SK-N-DZ (cell line): Measurements from ENCODE around the gene LOX. TPM values are rescaled to one million over a fixed set of nuclear protein-coding genes. Genes with fewer than 3 reads are reported as not detected.

Experiments
- DNase-seq: peaks from one replicate; pipeline ENCODE4 v3.0.0-alpha.2; 2015; ENCODE audit warnings: low spot score
- polyA plus RNA-seq, 2 experiments: library from polyadenylated mRNA; depleted of rRNA; stranded (reverse); fragments of >200 nt; gene quantifications; 2 replicates each; pipeline ENCODE4 v1.2.3, GENCODE V29; 2014

Gene LOX, protein sequence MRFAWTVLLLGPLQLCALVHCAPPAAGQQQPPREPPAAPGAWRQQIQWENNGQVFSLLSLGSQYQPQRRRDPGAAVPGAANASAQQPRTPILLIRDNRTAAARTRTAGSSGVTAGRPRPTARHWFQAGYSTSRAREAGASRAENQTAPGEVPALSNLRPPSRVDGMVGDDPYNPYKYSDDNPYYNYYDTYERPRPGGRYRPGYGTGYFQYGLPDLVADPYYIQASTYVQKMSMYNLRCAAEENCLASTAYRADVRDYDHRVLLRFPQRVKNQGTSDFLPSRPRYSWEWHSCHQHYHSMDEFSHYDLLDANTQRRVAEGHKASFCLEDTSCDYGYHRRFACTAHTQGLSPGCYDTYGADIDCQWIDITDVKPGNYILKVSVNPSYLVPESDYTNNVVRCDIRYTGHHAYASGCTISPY
- polyA plus RNA-seq (2014; cell fraction: cytosol; rRNA removed), result 1.3 and 2.1 TPM in 2 replicates
- 1.4 and 1.7 TPM in 2 replicates for polyA plus RNA-seq (2014; cell fraction: nucleus; rRNA removed)

- peak; percentile 66 for DNase-seq
These were observed at the start of gene LOX for GRCh38 chr5:122078116-122079110. TSS of gene LOX (minus strand) at chr5:122078259. CDS start at chr5:122077985, 274 bp downstream.

GRCh38 chr5:122126756-122127321 lies 48.8 kb upstream of the LOX start:
- DNase-seq, result no peak

GRCh38 chr5:122126177-122126755 lies 48.2 kb upstream of the LOX start:
- DNase-seq, result no peak

GRCh38 chr5:122124766-122125165 lies 46.7 kb upstream of the LOX start:
- DNase-seq, result no peak

DNA sequence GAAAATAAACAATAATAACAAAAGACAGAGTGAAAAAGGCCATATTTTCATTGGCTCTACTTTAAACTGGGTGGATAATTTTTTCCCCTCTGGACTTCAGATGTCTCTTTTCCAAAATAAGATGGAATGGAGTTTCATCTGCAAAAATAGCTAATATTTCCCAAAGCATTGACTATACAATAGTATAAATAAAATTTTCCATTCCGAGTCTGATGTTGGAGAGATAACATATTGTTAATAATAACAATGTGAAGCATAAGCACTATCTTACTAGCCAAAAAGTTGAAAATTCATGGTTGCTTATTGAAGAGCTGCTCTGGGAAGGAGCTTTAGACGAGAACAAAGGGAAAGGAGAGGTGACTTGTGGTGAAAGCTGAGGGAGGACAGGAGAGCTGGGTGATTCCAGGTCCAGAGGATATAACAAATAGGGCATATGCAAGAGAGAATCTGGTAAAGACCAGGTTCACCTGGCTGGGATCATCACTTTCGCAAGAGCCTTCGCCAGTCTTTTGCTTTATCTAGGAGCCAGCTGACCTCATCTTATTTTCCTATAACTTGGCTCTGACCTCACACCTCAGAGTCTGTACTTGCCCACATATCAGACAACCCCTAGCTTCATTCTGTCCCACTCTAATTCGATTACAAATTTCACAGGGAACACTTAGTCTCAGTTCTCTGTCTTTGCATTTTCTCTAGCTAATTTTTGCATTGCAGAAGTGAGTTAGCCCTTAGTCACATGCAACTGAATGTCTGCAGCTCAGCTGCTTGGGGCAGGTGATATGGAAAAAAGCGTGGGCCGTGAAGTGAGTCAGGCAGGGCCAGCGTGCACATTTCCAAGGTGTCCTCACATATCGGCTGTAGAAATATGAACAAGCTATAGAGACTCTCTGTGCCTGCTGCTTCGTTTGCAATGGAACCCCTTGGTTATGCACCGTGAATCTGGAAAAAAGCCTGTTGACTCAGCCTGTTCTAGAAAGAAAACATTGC lies 43.7 kb upstream of the LOX start:
- DNase-seq, result no peak

DNA sequence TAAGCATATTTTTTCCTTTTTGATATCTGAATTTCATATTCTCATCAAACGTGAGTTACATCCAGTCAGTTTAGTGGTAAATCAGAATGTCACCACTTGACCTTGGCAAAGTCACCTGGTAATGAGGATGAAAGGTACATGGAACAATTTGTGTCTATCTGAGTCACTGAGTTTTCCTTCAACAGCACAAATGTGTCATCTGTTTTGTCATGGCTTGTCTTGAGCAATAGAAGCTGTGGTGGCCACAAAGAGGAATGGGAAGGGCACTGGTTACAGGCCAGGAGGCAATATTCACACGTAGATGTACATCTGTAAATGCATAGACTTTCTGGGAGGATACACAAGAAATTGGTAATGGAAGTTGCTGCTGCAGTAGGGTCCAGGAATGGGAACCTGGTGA lies 42.9 kb upstream of the LOX start:
- DNase-seq, result no peak

DNA sequence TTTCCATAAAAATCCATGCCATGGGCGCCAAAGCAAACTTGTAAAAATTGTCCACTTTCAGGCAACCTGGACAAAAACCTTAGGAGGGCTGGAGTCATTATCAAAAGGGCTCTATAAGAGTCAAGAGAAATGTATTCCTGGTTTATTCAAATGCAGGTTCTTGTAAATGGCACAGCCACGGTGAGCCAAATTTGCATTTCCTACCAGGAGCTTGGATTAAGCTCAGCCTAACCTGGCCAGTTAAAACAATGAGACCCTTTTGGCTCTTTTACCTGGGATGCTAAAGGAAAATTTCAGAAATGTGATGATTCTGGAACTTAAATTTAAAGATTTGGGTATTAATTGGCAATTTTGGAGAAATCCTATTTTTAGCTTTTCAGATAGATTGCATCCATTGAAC lies 42.4 kb upstream of the LOX start:
- no peak for DNase-seq

DNA sequence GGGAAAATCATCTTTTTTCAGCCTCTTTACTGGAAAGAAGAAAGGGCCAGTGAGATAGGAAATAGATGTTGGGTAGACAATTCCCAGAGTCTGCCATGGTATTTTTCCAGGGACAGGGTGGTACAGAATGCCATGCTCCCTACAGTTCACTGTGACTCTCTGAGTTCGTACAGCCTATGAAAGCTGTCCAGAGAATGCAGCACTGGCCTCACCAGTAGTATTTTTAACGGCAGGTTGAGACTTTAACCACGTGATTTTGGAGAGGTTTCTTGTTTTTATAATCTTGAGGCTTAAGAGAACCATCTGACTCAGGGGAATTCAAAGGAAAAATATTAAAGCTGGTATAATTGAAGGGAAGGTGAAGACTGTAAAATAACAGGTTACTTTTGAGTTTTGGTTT lies 41.1 kb upstream of the LOX start:
- DNase-seq, result no peak

GRCh38 chr5:122118356-122118948 lies 40.4 kb upstream of the LOX start:
- no peak for DNase-seq

DNA sequence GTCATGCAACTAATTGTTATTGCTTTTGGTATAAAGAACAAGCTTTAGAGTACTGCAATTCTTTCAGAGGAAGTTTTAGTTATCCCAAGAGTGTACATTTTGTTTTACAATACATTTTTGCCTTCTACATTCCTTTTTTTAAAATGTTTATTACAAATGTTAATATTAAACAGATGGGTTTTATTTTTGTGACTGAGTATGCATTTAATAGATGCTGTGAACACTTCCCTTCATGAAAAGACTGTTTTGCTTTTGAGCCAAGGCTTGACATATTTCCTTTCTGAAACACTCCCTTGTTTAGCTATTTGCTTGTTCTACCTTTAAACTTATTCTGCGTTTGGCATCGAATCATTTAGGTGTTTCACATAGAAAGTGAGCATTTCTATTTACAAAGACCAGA lies 36.4 kb upstream of the LOX start:
- DNase-seq, result no peak

- no peak for DNase-seq
These were observed 34.9 kb upstream of the LOX start for GRCh38 chr5:122112733-122113558.

DNA sequence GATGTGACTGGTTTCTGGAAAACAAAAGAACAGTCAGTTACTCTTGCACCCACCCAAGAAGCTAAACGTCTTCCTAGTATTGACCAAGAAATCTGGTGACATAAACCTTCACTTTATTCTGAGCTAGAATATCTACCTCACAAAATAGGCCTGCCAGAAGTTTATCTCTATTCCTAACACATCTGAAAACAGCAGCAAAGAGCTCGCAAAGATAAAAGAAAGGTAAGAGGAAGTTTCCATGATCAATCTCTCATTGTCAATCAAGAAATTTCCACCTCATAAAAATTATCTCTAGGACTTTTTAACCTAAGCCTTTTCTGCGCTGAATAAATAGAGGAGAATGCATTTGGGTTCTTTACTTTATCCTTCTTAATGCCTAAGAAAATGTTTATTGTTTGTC lies 34.0 kb upstream of the LOX start:
- no peak for DNase-seq

- DNase-seq, result no peak
These were observed 33.4 kb upstream of the LOX start for GRCh38 chr5:122111460-122111859.

- DNase-seq, result no peak
These were observed 32.9 kb upstream of the LOX start for GRCh38 chr5:122110987-122111386.

DNA sequence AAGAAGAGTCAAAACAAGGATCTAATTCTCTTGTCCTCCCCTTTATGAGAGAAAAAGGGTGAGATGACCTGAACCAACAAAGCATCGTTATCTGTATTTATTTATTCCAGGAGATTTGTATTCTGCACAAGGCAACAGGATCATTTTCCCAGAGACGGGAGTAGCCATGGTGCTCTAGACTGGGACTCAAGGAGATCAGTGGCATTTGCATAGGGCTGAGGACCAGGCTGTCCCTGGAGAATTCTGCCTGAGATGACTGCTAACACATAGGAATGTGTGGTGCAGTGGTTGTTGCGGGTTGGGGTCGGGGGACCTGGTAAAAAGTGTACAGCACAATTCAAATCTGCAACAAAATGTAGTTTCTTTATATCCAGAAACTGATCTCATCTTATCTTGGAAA lies 29.0 kb upstream of the LOX start:
- DNase-seq, result no peak

DNA sequence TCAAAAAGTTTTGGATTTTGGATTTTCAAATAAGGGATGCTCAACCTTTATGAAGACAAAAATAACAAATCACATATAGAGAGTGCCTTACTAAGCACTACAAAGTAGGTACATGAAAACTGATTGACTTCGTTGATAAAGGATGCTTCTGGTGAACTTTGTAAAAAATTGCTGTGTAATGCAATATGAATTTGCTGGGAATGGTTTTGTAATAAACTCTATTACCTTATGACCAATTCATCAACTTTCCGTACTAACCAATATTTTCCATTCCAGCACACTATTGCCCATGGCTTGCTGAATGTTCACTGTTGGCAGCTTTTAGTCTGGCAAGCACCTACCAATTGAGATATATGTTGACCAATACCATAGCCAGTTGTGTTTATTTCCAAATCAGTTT lies 27.9 kb upstream of the LOX start:
- no peak for DNase-seq

GRCh38 chr5:122102825-122103224 lies 24.8 kb upstream of the LOX start:
- DNase-seq, result no peak

DNA sequence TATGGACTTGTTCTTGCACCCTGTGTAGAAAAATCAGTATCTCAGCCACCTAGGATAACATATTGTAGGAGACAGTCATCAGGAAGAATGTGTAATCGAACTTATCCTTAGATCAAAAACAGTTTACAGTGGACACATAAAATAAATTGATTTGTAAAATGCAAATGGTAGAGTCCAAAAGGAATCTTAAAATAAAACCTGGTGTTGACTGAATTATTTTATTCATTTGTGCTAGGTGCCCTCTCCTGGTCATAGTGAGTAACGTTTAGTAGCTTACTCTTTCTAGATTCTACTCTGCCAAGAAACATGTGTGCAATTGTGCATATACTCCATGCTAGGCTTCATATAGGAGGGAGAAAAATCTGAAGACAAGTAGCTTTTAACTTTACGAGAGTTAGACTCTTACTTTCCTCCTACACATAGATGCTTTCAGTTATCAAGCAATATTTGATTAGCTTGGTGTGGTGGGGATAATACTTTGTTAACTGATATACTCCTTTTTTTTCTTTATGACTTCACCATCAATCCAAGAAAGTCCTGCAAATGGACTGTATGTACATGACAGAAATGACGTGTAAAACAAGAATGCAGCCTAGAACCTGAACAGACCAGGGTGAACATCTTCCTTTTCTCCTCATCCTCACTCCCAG lies 23.7 kb upstream of the LOX start:
- peak; percentile 28 for DNase-seq
